Panc1 (cell line): ENCODE results near the gene ZG16B. TPM values are rescaled to one million over a fixed set of nuclear protein-coding genes. Genes with fewer than 3 reads are reported as not detected.

ENCODE experiments used
- ATAC-seq: fragments of 200-7000 bp; cut with Tn5 transposase; 2 replicates; pipeline ENCODE4 v1.9.1; 2020; ENCODE audit warnings: mild to moderate bottlenecking, moderate library complexity
- BruUV-seq: library from RNA; stranded (reverse); fragments of 400-500 nt; replicated peaks from 2 replicates; lab custom pipeline; 2021; lab: Mats Ljungman, UMichigan
- CTCF ChIA-PET: fragments of 300-600 bp; sonication (Branson Sonifier 250); formaldehyde crosslinking; loops from one replicate; lab custom pipeline; 2022; ENCODE audit warnings: antibody characterized with exemption; lab: Charles Lee
- POLR2A ChIA-PET: fragments of 300-600 bp; sonication (Branson Sonifier 250); formaldehyde crosslinking; loops from one replicate; lab custom pipeline; 2022; ENCODE audit warnings: antibody characterized with exemption; lab: Charles Lee
- DNase-seq: peaks from one replicate; pipeline ENCODE4 v3.0.0-alpha.2; 2010; ENCODE audit warnings: low read depth, low spot score
- H3K27ac ChIP-seq: 2 replicates; pipeline ENCODE4 v1.5.1; 2011; ENCODE audit warnings: mild to moderate bottlenecking, low read length, inconsistent platforms
- H3K27me3 ChIP-seq: fragments of 200-500 bp; sonication (Bioruptor generic); 2 replicates; pipeline ENCODE4 v1.6.0; 2014; ENCODE audit warnings: low read length, inconsistent platforms; ENCODE audit not compliant: control insufficient read depth, insufficient read depth
- H3K36me3 ChIP-seq: fragments of 200-500 bp; sonication (Bioruptor generic); 2 replicates; pipeline ENCODE4 v1.5.1; 2014; ENCODE audit warnings: inconsistent platforms, mild to moderate bottlenecking, low read length, moderate library complexity; ENCODE audit not compliant: control insufficient read depth, insufficient read depth
- H3K4me1 ChIP-seq: 2 replicates; pipeline ENCODE4 v1.5.1; 2011; ENCODE audit warnings: inconsistent platforms, mild to moderate bottlenecking, low read length, moderate library complexity; ENCODE audit not compliant: control insufficient read depth, insufficient read depth
- H3K4me3 ChIP-seq, 2 experiments: 2 replicates each; pipeline ENCODE4 v1.5.1; 2011 to 2012; ENCODE audit warnings: low read depth in 2 of 2, low read length in 2 of 2, mild to moderate bottlenecking in 2 of 2, inconsistent platforms in 1 of 2, moderate library complexity in 1 of 2
- H3K9me3 ChIP-seq: fragments of 200-500 bp; sonication (Bioruptor generic); 2 replicates; pipeline ENCODE4 v1.5.1; 2014; ENCODE audit warnings: low read depth, mild to moderate bottlenecking, inconsistent platforms, low read length, moderate library complexity; ENCODE audit not compliant: control insufficient read depth, insufficient read depth
- CTCF ChIP-seq: fragments of 450-650 bp; IDR thresholded peaks from 2 replicates; pipeline ENCODE4 v1.5.1; 2017; ENCODE audit warnings: mild to moderate bottlenecking
- POLR2AphosphoS5 ChIP-seq: IDR thresholded peaks from 2 replicates; pipeline ENCODE4 v1.6.1; 2012; ENCODE audit warnings: mild to moderate bottlenecking, low read depth, low read length, moderate library complexity
- REST ChIP-seq, 2 experiments: IDR thresholded peaks; 2 replicates each; pipeline ENCODE4 v1.6.1; 2011 to 2012; ENCODE audit warnings: low read depth in 2 of 2, control low read depth in 1 of 2, low read length in 1 of 2, mild to moderate bottlenecking in 1 of 2, moderate library complexity in 1 of 2; ENCODE audit not compliant: insufficient read depth in 1 of 2
- SIN3A ChIP-seq: IDR thresholded peaks from 2 replicates; pipeline ENCODE4 v1.6.1; 2012; ENCODE audit warnings: low read depth, mild to moderate bottlenecking, low read length, moderate library complexity, borderline replicate concordance; ENCODE audit not compliant: insufficient read depth
- TCF7L2 ChIP-seq: IDR thresholded peaks from 2 replicates; pipeline ENCODE4 v1.6.1; 2011; ENCODE audit warnings: mild to moderate bottlenecking, low read depth, low read length, inconsistent platforms
- in situ Hi-C: cut with HindIII; loops from 2 replicates; pipeline ENCODE4 v1.10.0; 2016; ENCODE audit warnings: low sequenced_read_pairs, low pct_unique_long_range_greater_than_20kb
- intact Hi-C: fragments of 100-400 bp; cut with micrococcal nuclease; formaldehyde crosslinking; loops from one replicate; pipeline ENCODE4 v1.10.0; 2022; ENCODE audit not compliant: unreplicated experiment
- total RNA-seq: library from RNA; stranded (reverse); gene quantifications from one replicate; pipeline ENCODE4 v1.2.1, GENCODE V29; 2021; ENCODE audit not compliant: unreplicated experiment

The ZG16B gene
- total RNA-seq, 1 experiment from 2014 or later = 9.1 TPM

- ChIA-PET POLR2A (no interaction called here), CTCF (no interaction called here)
- Histone ChIP-seq H3K9me3 (no peaks in the 10 kb centered on the region), H3K4me1 (peaks cover 10% of the 10 kb centered on the region; the same call in 1 of the 2 replicates), H3K27me3 (no peaks in the 10 kb centered on the region), H3K36me3 (no peaks in the 10 kb centered on the region), H3K27ac (peak overlapping the region; percentile 46; the same call in 1 of the 2 replicates), H3K4me3 (no peak overlapping the region)
- BruUV-seq = no TSS peak
- in situ Hi-C loops (no loop called here), intact Hi-C loops (no loop called here)
- ATAC-seq (peak; percentile 20; the same call in 1 of the 2 replicates), DNase-seq (no peak)
- TF ChIP-seq TCF7L2 (no peak), SIN3A (no peak), REST (IDR thresholded peaks at IDR 0.05; ENCODE audit: insufficient read depth in 1 of 2, low read depth in 2 of 2, low read length in 1 of 2) (no peak), POLR2AphosphoS5 (no peak), CTCF (no peak)
Measured at GRCh38 chr16:2786061-2786825, 43.9 kb upstream of the ZG16B start.

- no TSS peak for BruUV-seq
- DNase-seq (no peak), ATAC-seq (no peak)
- no peak overlapping the region for H3K27ac ChIP-seq
- H3K9me3 ChIP-seq = no peaks in the 10 kb centered on the region
- peaks cover 10% of the 10 kb centered on the region; the same call in 1 of the 2 replicates for H3K4me1 ChIP-seq
- in situ Hi-C loops (no loop called here), intact Hi-C loops (no loop called here)
- H3K4me3 ChIP-seq = no peak overlapping the region
- POLR2A ChIA-PET = no interaction called here
- TF ChIP-seq SIN3A (no peak), CTCF (no peak)
- no peaks in the 10 kb centered on the region for H3K36me3 ChIP-seq
- CTCF ChIA-PET = no interaction called here
- H3K27me3 ChIP-seq = no peaks in the 10 kb centered on the region
Measured at GRCh38 chr16:2786826-2787151, 43.3 kb upstream of the ZG16B start.
